GM19099 (cell line): ENCODE data around the gene SAMD14.

Experiments used
- POLR2A ChIP-seq: IDR thresholded peaks from 3 replicates; pipeline ENCODE4 v1.6.1; 2011; ENCODE audit warnings: low read depth; ENCODE audit not compliant: insufficient read length; ENCODE audit errors: extremely low read depth

The SAMD14 gene

GRCh38 chr17:50133769-50134099 lies 3.8 kb upstream of the SAMD14 start:
- TF ChIP-seq POLR2A = no peak

- peak; percentile 21 for TF ChIP-seq POLR2A
These were observed 3.2 kb upstream of the SAMD14 start for GRCh38 chr17:50133028-50133768.

GRCh38 chr17:50132104-50132794 lies 2.3 kb upstream of the SAMD14 start:
- peak; percentile 49 for TF ChIP-seq POLR2A

GRCh38 chr17:50130559-50131305 lies 772 bp upstream of the SAMD14 start:
- peak; percentile 16 for TF ChIP-seq POLR2A

- TF ChIP-seq POLR2A = no peak
These were observed 620 bp downstream of the SAMD14 start for GRCh38 chr17:50129353-50129727.

GRCh38 chr17:50128441-50129352 lies 1.3 kb downstream of the SAMD14 start:
- TF ChIP-seq POLR2A = no peak

GRCh38 chr17:50127697-50128361 lies 2.1 kb downstream of the SAMD14 start:
- TF ChIP-seq POLR2A = no peak

GRCh38 chr17:50125420-50125997 lies 4.5 kb downstream of the SAMD14 start:
- TF ChIP-seq POLR2A = no peak

- TF ChIP-seq POLR2A = no peak
These were observed 6.2 kb downstream of the SAMD14 start for GRCh38 chr17:50123649-50124349.

GRCh38 chr17:50122945-50123344 lies 7.0 kb downstream of the SAMD14 start:
- TF ChIP-seq POLR2A = no peak

GRCh38 chr17:50120475-50121253 lies 9.3 kb downstream of the SAMD14 start:
- no peak for TF ChIP-seq POLR2A

- TF ChIP-seq POLR2A = no peak
These were observed 11.1 kb downstream of the SAMD14 start for GRCh38 chr17:50118828-50119218.
